K562 (cell line): Measurements from ENCODE around the gene TMEM163. TPM values are rescaled to one million over a fixed set of nuclear protein-coding genes. Genes with fewer than 3 reads are reported as not detected.

Experiments used
- ATAC-seq: fragments of 200-7000 bp; cut with Tn5 transposase; 3 replicates; pipeline ENCODE4 v1.9.1; 2020; ENCODE audit warnings: moderate library complexity
- BruUV-seq: library from RNA; stranded (reverse); fragments of 400-500 nt; replicated peaks from 2 replicates; lab custom pipeline; 2021; lab: Mats Ljungman, UMichigan
- CTCF ChIA-PET: fragments of 300-600 bp; formaldehyde crosslinking; extraction: SDS; loops from one replicate; lab custom pipeline; 2021; ENCODE audit warnings: low intra/inter-chr PET ratio; lab: Yijun Ruan, JAX
- POLR2A ChIA-PET: fragments of 300-600, 350-650 bp; sonication (Branson Sonifier 250); formaldehyde crosslinking; extraction: SDS; loops from one replicate; lab custom pipeline; 2021; ENCODE audit warnings: antibody characterized with exemption, inconsistent platforms; lab: Yijun Ruan, JAX
- DNase-seq, 4 experiments: peaks; one replicate each; pipeline versions ENCODE4 v3.0.0 to v3.0.0-alpha.2; 2011 to 2018; ENCODE audit warnings: low spot score in 3 of 4, mixed read lengths in 3 of 4; ENCODE audit errors: extremely low read depth in 1 of 4
- FAIRE-seq: peaks from 2 replicates; lab custom pipeline; 2011; peaks lifted over from hg19 to GRCh38; lab: Jason Lieb, UNC
- H2AFZ ChIP-seq: 2 replicates; pipeline ENCODE4 v1.6.0; 2011; ENCODE audit warnings: low read depth, low read length, control low read depth, inconsistent platforms
- H3K27ac ChIP-seq: fragments of 200-600 bp; 3 replicates; pipeline ENCODE4 v1.8.0; 2011; ENCODE audit warnings: low read depth, mild to moderate bottlenecking, control low read depth, inconsistent platforms, low read length, moderate library complexity, mixed read lengths; ENCODE audit errors: extremely low read depth
- H3K27me3 ChIP-seq, 2 experiments: fragments of 300-600 bp in 1 of 2; 2 replicates in 1 of 2; 3 replicates in 1 of 2; pipeline versions ENCODE4 v1.6.0 to v1.8.0; 2011; ENCODE audit warnings: inconsistent platforms in 2 of 2, low read length in 2 of 2, mild to moderate bottlenecking in 1 of 2, mixed read lengths in 1 of 2, moderate library complexity in 1 of 2; ENCODE audit not compliant: control insufficient read depth in 2 of 2, insufficient read depth in 2 of 2
- H3K36me3 ChIP-seq: fragments of 300-600 bp; 3 replicates; pipeline ENCODE4 v1.8.0; 2011; ENCODE audit warnings: mild to moderate bottlenecking, low read length, inconsistent platforms; ENCODE audit not compliant: control insufficient read depth, insufficient read depth
- H3K4me1 ChIP-seq, 2 experiments: fragments of 200-600 bp in 1 of 2; replicated peaks in 1 of 2; 2 replicates in 1 of 2; 3 replicates in 1 of 2; pipeline versions ENCODE4 v1.5.1 to v1.8.0; 2011; ENCODE audit warnings: inconsistent platforms in 2 of 2, low read length in 2 of 2, mild to moderate bottlenecking in 1 of 2, mixed read lengths in 1 of 2, moderate library complexity in 1 of 2; ENCODE audit not compliant: control insufficient read depth in 2 of 2, insufficient read depth in 2 of 2
- H3K4me2 ChIP-seq: 2 replicates; pipeline ENCODE4 v1.6.1; 2011; ENCODE audit warnings: low read length, control low read depth, inconsistent platforms, mixed read lengths; ENCODE audit not compliant: insufficient read depth
- H3K4me3 ChIP-seq: fragments of 200-600 bp; sonication (generic), shearing (Covaris generic); 2 replicates; pipeline ENCODE4 v1.5.1; 2016; ENCODE audit warnings: control low read depth, inconsistent platforms
- H3K79me2 ChIP-seq: fragments of 200-600 bp; 3 replicates; pipeline ENCODE4 v1.8.0; 2011; ENCODE audit warnings: low read length, inconsistent platforms; ENCODE audit not compliant: control insufficient read depth, insufficient read depth
- H3K9ac ChIP-seq, 2 experiments: 2 replicates each; pipeline versions ENCODE4 v1.6.0 to v1.6.1; 2011; ENCODE audit warnings: low read depth in 2 of 2, low read length in 2 of 2, control low read depth in 1 of 2, inconsistent platforms in 1 of 2, mild to moderate bottlenecking in 1 of 2, mixed read lengths in 1 of 2; ENCODE audit not compliant: insufficient read depth in 1 of 2
- H3K9me1 ChIP-seq: one replicate; pipeline ENCODE4 v1.6.0; 2011; ENCODE audit warnings: inconsistent platforms, mild to moderate bottlenecking, low read length, moderate library complexity; ENCODE audit not compliant: control insufficient read depth, insufficient read depth
- H3K9me3 ChIP-seq: replicated peaks from 2 replicates; pipeline ENCODE4 v1.5.1; 2011; ENCODE audit warnings: low read depth, low read length, inconsistent platforms; ENCODE audit not compliant: control insufficient read depth, insufficient read depth
- H4K20me1 ChIP-seq: replicated peaks from 2 replicates; pipeline ENCODE4 v1.6.1; 2011; ENCODE audit warnings: low read length, inconsistent platforms, mixed read lengths; ENCODE audit not compliant: control insufficient read depth, insufficient read depth
- BHLHE40 ChIP-seq: IDR thresholded peaks from 2 replicates; pipeline ENCODE4 v1.6.1; 2011; ENCODE audit warnings: low read length, improper control_type of control experiment
- CBX5 ChIP-seq: IDR thresholded peaks from 2 replicates; pipeline ENCODE4 v1.6.1; 2014; ENCODE audit warnings: low read depth, borderline replicate concordance
- CHD2 ChIP-seq: IDR thresholded peaks from 2 replicates; pipeline ENCODE4 v1.6.1; 2011; ENCODE audit warnings: low read depth, low read length
- COPS2 ChIP-seq: fragments of 450-650 bp; conservative IDR thresholded peaks from 2 replicates; pipeline ENCODE4 v1.6.1; 2016; ENCODE audit warnings: mild to moderate bottlenecking, moderate library complexity
- FOSL1 ChIP-seq: fragments of 200-800 bp; sonication (Bioruptor generic); conservative IDR thresholded peaks from 2 replicates; pipeline ENCODE4 v1.6.1; 2016; ENCODE audit warnings: missing genetic modification characterization, missing compliant biosample characterization
- KAT8 ChIP-seq: fragments of 450-650 bp; IDR thresholded peaks from 2 replicates; pipeline ENCODE4 v1.6.1; 2016; ENCODE audit warnings: low read depth, mild to moderate bottlenecking
- PHB ChIP-seq: fragments of 250-450 bp; sonication (Bioruptor Pico); IDR thresholded peaks from 2 replicates; pipeline ENCODE4 v1.5.0; 2021
- RBM39 ChIP-seq: fragments of 200-400 bp; formaldehyde crosslinking; optimal IDR thresholded peaks from 2 replicates; pipeline ENCODE3; 2018; ENCODE audit warnings: low read depth, low read length
- U2AF1 ChIP-seq: fragments of 200-400 bp; formaldehyde crosslinking; optimal IDR thresholded peaks from 2 replicates; pipeline ENCODE3; 2017; ENCODE audit warnings: mild to moderate bottlenecking, low read depth, low read length, moderate library complexity
- ZNF212 ChIP-seq: fragments of 450-650 bp; formaldehyde crosslinking; IDR thresholded peaks from 2 replicates; pipeline ENCODE4 v1.4.0; 2020; ENCODE audit warnings: mild to moderate bottlenecking
- ZNF41 ChIP-seq: fragments of 250-450 bp; sonication (Bioruptor Pico); conservative IDR thresholded peaks from 2 replicates; pipeline ENCODE4 v1.4.0; 2020; ENCODE audit warnings: mild to moderate bottlenecking
- ZSCAN29 ChIP-seq: fragments of 450-650 bp; IDR thresholded peaks from 2 replicates; pipeline ENCODE4 v1.6.1; 2017
- WGBS: fragments of 100-300 bp; shearing (Covaris generic); methylation state at CpG from one replicate; pipeline ENCODE4 v1.1.6; 2016; ENCODE audit warnings: low coverage, mixed read lengths; ENCODE audit not compliant: insufficient coverage; ENCODE audit errors: missing lambda C conversion rate; 5-methylcytosine and 5-hydroxymethylcytosine counted together
- in situ Hi-C: fragments of 300-500 bp; cut with MboI; formaldehyde crosslinking; loops from 4 replicates; pipeline ENCODE4 v1.15.0; 2018; ENCODE audit warnings: inconsistent platforms, mixed read lengths
- intact Hi-C: fragments of 100-400 bp; cut with micrococcal nuclease; formaldehyde crosslinking; loops from 2 replicates; pipeline ENCODE4 v1.14.2; 2022
- polyA plus RNA-seq, 8 experiments: library from polyadenylated mRNA; depleted of rRNA in 4 of 8; stranded (reverse) in 5 of 8; unstranded in 3 of 8; fragments of >200 nt; fragmentation: Nextera tagmentation in 2 of 8; fragmentation: Illumina TruSeq in 1 of 8; extraction: Ambion mirVana in 2 of 8; extraction: Trizol in 1 of 8; gene quantifications; 2 replicates each; pipeline versions ENCODE4 v1.2.1 to v1.2.3, GENCODE V29; 2011 to 2014; ENCODE audit warnings: inconsistent platforms in 1 of 8, missing spikeins in 1 of 8
- total RNA-seq, 7 experiments: library from RNA; depleted of rRNA in 6 of 7; stranded (reverse); fragments of >200 nt in 6 of 7; fragmentation: Illumina TruSeq in 2 of 7; extraction: Trizol in 2 of 7; gene quantifications; 2 replicates each; pipeline versions ENCODE4 v1.2.1 to v1.2.3, GENCODE V29; 2011 to 2021; ENCODE audit warnings: low replicate concordance in 1 of 7

The TMEM163 gene
- total and polyA plus RNA-seq, 9 of the 15 experiments (the other 6 are each of a cell fraction or from before 2014, with no cell fraction given) = 0.04 to 0.68 (median 0.16) TPM; not detected in 3

- WGBS = 0% methylated on average over 5 of the region's 5 CpGs
- CTCF ChIA-PET = no interaction called here
Observed at GRCh38 chr2:134737671-134738070, 18.9 kb upstream of the TMEM163 start.

GRCh38 chr2:134736167-134736880 is 17.5 kb upstream of the TMEM163 start:
- H3K4me3 ChIP-seq = no peak overlapping the region

More at GRCh38 chr2:134737671-134738070, 18.9 kb upstream of the TMEM163 start:
- POLR2A ChIA-PET = no interaction called here
- no peak overlapping the region for H3K9ac ChIP-seq
- no peak for ATAC-seq
- H3K4me3 ChIP-seq = no peak overlapping the region
- no TSS peak for BruUV-seq
- H4K20me1 ChIP-seq = no peaks in the 10 kb centered on the region
- H2AFZ ChIP-seq = no peak overlapping the region
- no peak for TF ChIP-seq ZSCAN29
- no peak for TF ChIP-seq CBX5
- no peak for TF ChIP-seq ZNF41
- no peak for TF ChIP-seq KAT8
- TF ChIP-seq U2AF1 = no peak
- TF ChIP-seq RBM39 = no peak
- no peak for TF ChIP-seq BHLHE40
- TF ChIP-seq COPS2 = no peak
- TF ChIP-seq, all 486 proteins: peak for 0
- Histone ChIP-seq H3K36me3 (no peaks in the 10 kb centered on the region), H3K27ac (no peak overlapping the region), H3K9me1 (no peaks in the 10 kb centered on the region), H3K9me3 (no peaks in the 10 kb centered on the region), H3K4me1 (no peaks in the 10 kb centered on the region), H3K79me2 (no peaks in the 10 kb centered on the region), H3K27me3 (no peaks in the 10 kb centered on the region; a peak in 1 of 5 replicates), H3K4me2 (no peak overlapping the region)
- intact Hi-C loops = no loop called here
- DNase-seq = no peak
- in situ Hi-C loops = no loop called here
- FAIRE-seq = no peak

More at GRCh38 chr2:134736167-134736880, 17.5 kb upstream of the TMEM163 start:
- no peaks in the 10 kb centered on the region for H3K9me3 ChIP-seq
- WGBS = 0% methylated on average over 3 of the region's 3 CpGs
- ChIA-PET CTCF (no interaction called here), POLR2A (no interaction called here)
- no peaks in the 10 kb centered on the region; a peak in 1 of 5 replicates for H3K27me3 ChIP-seq
- H3K4me1 ChIP-seq = no peaks in the 10 kb centered on the region
- no peak for FAIRE-seq
- ATAC-seq = no peak
- in situ Hi-C loops (no loop called here), intact Hi-C loops (no loop called here)
- no peak overlapping the region for H3K4me2 ChIP-seq
- H2AFZ ChIP-seq = no peak overlapping the region
- no peak overlapping the region for H3K27ac ChIP-seq
- TF ChIP-seq CHD2 (no peak), PHB (CRISPR knock-in tag) (no peak), ZNF212 (no peak), FOSL1 (tag) (0 out of 2 replicates have a peak, but pooled peaks have one; percentile 31)
- no peak overlapping the region for H3K9ac ChIP-seq
- H3K79me2 ChIP-seq = no peaks in the 10 kb centered on the region
- no TSS peak for BruUV-seq
- no peaks in the 10 kb centered on the region for H3K36me3 ChIP-seq
- no peaks in the 10 kb centered on the region for H3K9me1 ChIP-seq
- no peak for DNase-seq
- no peaks in the 10 kb centered on the region for H4K20me1 ChIP-seq
